GM18511 (cell line): ENCODE data around the gene LMNB1.
"Not testable (repeated sequence)": the region's sequence is repeated elsewhere in the genome, so short reads cannot be mapped to it uniquely, and the experiment has no call there.

Source experiments
- ATAC-seq: cut with Tn5 transposase; IDR thresholded peaks from one replicate; pipeline ENCODE4 v1.9.1; 2021; ENCODE audit warnings: mild to moderate bottlenecking, moderate library complexity; ENCODE audit not compliant: unreplicated experiment

The LMNB1 gene

DNA sequence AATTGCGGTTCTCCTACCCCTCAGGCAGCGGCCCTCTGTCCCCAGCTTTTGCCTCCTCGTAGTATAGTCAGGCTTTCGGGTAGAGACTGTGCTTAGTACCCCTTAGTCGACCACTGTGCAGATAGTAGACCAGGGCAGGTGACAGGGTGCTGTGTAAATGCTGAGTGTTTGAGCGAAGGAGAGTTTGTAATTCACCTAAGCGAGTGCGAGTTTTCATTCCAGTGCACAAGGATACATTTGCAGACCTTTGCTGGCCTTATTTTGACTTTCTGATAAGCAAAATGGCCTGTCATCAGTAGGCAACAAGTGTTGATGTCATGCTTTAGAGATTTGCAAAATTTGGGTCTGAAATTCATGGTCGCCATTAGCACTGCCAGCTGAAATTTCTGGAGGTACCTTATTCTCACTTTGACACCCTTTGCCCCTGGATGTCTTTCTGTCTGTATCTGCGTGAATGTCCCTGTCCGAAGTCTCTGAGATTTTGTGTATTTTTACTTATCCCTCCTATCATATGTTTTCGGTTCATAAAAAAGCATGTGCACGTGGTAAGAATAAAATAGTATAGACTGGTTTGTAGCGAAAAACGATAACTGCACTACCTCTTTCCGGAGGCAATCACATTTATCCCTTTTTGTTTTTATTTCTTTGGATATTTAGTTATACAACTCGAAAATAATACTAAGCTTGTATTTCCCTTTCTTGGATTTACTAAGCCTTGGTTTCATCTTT is 1.9 kb downstream of the LMNB1 start:
- ATAC-seq = peak; percentile 7

DNA sequence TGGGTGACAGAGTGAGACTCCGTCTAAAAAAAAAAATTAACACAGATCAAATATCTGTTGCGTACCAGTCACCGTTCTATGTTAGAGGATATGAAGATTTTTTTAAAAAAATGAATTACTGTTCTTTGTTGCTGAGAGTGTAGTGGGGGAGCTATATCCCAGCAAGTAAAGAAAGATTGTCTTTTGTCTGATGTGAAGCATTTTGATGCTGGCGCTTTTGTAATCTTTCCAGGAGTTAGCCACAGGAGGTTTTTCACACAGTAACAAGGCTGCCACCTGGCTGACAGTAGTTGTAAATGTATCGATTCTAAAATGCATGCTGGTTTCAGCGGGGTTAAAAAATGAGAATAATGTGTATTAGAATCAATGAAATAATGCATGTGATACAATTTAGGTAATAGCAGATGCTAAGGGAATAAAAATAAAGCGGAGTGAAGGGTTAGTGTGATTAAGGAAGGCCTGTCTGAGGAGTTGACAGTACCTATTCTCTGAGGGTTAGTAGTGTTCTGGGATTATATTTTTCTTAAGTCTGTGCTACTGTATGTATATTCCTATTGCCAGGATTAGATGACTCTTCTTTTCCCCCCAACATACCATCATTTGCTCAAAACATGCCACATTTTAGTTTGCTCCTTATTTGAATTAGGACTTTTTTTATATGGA is 3.4 kb downstream of the LMNB1 start:
- no peak for ATAC-seq

DNA sequence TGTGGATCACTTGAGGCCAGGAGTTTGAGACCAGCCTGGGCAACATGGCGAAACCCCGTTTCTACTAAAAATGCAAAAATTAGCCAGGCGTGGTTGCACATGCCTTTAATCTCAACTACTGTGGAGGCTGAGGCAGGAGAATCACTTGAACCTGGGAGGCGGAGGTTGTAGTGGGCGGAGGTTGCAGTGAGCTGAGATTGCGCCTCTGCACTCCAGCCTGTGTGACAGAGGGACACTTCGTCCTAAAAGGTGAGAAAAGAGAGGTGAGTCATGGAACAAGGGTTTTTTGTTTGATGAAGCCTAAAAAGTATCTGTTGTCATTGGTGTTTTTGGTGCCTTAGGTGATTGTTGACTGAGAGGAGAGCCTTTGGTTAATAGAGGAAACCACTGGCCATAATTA is 11.5 kb downstream of the LMNB1 start:
- ATAC-seq = peak; percentile 48

DNA sequence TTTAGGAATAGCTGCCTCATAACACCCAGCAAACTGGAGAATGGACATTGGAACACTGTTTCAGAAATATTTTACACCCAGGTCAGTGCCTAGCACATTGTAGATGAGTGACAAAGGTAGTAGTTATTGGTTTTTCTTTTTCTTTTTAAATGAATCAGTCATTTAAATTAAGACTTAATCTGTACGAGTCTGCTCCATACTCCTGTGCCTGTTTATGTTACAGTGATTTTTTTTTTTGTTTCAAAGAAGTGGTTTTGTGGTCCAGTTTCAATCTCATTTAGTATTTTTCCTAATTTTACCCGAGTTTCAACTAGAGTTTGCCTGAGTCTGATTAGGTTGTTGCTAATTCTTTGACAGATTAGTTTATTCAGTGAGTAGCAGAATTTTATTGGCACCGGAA is 16.2 kb downstream of the LMNB1 start:
- ATAC-seq = no peak

DNA sequence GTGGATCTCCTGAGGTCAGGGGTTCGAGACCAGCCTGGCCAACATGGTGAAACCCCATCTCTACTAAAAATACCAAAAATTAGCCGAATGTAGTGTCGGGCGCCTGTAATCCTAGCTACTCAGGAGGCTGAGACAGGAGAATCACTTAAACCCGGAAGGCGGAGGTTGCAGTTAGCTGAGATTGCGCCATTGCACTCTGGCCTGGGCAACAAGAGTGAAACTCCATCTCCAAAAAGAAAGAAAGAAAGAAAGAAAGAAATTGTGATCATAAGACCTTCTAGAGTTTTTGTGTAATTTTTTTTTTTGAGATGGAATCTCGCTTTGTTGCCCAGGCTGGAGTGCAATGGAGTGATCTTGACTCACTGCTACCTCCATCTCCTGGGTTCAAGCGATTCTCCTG is 16.7 kb downstream of the LMNB1 start:
- ATAC-seq = not testable (repeated sequence)

DNA sequence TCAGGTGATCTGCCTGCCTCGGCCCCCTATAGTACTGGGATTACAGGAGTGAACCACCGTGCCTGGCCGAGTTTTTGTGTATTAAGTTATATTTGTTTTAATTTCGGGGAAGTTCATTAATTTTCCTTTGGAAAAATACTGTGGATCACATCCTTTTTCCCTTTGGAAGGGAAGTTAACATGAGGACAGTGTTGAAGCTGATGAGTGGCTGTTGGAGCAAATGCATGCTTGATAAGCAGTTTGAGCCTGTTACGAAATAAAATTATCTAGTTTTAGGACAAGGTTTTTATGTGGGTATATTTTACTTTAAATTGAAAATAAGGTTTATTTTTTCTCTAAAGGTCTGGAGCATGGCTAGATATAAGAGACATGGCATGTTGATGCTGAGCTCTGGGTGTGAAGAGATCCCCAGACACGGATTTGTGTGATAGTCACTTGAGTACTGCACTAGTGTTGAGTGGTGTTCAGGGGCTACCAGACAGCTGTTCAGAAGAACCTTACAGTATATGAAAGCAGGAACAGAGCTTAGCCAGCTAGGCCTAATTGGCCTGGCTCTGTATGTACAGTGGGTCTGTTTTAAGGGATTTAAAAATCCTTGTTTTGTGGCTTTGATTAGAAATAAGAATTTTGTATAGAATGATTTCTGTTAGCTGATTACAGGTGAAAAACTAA is 17.4 kb downstream of the LMNB1 start:
- ATAC-seq = no peak

DNA sequence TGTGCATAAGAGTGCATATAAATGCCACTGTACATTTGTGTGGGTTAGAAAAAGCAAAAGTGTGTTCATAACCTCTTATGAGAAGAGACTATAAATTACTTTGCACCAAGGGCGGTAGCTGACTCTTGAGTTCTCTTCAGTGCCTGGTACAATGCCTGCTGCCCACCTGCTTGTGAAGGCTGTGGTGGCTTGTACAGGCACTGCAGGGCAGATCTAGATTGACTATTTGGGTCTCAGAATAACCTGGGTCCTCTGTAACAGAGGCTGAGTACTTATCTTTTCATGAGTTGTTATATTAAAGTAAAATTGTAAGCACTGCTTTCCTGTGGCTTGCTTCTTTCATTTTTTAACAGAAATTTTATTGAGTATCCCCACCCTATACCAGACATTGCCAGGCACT is 22.8 kb downstream of the LMNB1 start:
- ATAC-seq = no peak

DNA sequence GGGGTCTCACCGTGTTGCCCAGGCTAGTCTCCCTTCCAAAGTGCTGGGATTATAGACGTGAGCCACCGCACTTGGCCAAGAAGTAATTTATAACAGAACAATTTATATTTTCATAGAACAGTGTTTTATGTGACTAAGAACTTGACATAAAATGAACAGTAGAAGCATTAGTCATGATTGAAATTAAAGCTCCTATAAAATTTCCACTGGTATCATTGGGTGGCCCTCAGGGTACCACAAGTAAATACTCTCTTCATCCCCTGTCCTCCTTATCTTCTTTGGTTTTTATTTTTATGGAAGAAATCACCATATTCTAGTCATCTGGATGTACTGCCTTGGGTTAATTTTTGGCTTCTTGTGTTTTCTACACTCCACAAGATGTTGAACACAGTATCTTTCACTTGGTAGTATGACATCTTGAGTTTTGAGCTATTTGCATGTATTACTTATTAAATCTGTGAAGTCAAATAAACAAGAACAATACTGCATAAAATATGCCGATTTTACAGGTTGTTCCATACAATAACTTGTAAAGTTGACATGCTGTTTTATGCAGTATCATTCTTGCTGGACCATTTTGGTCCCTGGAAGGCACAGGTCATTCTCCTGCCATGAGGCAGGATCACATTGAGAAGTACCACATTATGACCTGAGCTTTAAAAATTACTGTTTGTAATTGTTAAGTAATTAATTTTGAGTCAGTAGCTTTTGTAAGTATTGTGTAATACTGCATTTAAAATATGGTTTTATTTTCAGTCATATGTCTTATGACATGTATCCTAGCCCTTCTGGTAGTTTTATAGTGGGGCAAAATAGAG is 24.4 kb downstream of the LMNB1 start:
- ATAC-seq = peak; percentile 14

DNA sequence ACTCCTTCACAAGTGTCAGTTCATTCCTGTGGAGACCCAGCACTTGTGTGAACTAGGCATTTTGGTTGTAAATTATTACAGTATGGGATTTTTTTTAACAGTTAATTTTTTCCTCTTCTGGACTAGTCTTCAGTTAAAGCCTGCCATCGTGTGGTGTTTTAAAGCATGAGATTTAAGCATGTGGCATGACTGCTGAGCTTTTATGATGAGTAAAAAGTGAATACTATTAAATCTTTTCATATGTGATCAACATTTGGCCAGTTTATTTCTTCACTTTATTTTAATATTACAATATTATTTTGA is 25.0 kb downstream of the LMNB1 start:
- peak; percentile 60 for ATAC-seq

DNA sequence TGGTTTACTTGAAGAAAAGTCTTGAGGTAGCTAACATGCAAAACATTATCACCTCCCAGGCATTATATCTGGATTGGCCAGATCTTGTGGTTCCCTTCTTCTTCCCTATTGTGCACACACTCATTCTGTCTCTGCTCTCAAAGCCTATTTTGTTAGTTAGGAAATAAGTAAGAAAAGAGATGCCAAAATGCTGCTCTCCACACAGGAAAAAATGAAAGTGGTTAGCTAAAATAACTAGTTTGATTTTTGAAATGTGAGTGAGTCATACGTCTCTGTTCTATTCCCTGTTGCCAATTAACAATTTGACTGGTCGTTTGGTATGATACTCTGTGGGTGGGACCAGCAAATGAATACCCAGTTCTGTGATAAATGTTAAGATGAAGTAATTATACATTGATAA is 28.1 kb downstream of the LMNB1 start:
- ATAC-seq = no peak

DNA sequence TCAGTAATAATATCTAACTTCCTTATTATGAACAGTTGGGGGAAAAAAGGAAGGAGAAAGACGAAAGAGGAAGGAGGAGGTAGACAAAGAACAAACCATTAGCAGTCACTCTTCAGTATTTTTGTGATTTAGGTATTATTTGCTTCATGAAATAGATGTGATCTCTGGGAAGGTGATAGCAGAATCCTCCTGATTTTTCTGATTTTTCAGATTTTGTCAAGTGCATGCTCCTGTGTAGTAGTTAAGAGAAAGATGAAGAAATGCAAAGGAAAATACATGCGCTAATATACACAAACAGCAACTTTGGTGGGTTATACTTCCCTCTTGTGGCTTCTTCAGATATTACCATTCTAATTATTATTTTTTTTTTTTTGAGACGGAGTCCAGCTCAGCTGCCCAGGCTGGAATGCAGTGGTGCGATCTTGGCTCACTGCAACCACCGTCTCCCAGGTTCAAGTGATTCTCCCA is 31.6 kb downstream of the LMNB1 start:
- ATAC-seq = no peak

DNA sequence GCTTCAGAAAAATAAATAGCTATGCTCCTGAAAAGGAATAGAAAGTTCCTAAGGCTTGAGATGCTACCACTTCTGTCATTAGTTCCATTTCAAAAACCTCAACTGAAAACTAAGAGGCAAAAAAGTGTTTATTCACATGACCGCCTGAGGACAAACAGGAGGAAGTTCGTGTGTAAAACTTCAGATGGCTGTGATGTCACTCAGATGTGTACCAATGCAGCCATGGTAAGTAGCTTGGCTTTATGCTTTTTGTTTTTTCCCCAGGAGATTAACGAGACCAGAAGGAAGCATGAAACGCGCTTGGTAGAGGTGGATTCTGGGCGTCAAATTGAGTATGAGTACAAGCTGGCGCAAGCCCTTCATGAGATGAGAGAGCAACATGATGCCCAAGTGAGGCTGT is 33.0 kb downstream of the LMNB1 start:
- no peak for ATAC-seq

DNA sequence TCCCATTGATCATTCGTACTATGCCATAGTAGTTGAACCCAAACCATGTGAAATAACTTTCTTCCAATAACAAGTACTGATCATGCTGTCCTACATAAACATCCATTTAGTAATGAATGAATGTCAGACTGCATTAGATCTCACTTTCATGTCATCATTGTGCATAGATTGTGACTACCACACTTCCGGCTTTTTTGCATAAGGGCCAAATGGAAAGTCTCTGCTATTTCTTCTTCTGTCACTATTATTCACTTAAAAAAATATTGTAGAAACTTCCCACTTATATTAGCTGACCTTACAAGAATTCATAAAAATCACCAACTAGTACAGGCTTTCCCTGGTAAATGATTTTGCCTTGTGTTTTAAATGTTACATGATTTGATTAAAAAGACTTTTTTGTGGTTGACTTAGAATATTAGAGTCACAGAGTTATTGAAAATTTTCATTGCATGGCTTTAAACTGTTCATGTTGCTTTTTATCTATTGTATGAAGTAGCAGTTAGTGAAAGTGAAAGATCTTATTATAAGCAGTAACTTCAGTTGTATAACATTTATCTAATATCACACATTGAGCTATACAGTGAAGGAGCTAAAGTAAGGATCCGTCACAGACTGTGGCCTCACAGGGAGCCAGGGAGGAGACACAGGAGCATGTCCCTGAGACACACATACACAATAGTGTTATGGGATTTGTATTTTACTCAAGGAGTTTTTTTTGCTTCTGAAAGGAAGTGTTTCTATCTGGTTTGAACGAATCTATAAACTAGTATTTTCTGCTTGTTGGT is 33.9 kb downstream of the LMNB1 start:
- no peak for ATAC-seq

DNA sequence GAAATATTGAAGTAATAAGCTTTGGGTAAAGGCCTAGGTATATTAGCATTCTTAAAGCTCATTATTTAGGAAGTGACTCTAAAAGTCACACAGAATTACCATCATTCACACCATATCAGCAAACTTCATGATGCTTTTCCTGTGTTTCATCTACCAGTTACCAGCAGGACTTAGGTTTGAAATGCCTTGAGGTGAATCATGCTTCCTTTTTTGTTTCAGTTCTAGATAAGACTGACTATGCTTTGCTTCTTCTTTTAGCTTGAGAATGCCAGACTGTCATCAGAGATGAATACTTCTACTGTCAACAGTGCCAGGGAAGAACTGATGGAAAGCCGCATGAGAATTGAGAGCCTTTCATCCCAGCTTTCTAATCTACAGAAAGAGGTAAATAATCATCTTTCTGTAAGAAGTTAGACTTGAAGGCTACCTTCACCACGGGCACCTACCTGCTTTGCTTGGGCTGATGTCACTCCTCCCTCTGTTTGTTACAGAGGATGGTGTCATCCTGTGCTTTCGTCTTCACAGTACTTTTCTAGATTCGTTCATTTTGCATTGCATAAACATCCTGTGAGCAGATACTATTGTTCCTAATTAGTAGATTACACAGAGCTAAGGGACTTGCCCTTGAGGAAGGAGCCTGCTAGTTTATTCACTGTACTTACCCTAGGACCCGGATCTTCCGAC is 34.7 kb downstream of the LMNB1 start:
- peak; percentile 40 for ATAC-seq

DNA sequence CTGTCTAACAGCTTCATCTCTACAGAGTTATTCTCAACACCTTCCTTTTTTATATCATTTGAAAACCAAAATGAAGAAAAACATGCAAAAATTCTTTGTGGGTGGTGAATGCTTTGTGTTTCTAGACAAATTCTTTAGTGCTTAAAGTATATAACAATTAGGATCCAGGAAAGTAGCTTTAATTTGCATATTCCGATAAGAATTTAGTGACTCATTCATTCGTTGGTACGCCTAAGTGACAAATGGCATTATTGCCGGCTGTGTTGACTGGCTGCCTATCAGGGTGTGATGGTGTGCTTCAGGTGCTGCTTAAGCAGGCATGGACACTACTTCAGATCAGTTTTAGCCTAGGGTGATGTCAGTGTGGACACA is 35.2 kb downstream of the LMNB1 start:
- no peak for ATAC-seq

DNA sequence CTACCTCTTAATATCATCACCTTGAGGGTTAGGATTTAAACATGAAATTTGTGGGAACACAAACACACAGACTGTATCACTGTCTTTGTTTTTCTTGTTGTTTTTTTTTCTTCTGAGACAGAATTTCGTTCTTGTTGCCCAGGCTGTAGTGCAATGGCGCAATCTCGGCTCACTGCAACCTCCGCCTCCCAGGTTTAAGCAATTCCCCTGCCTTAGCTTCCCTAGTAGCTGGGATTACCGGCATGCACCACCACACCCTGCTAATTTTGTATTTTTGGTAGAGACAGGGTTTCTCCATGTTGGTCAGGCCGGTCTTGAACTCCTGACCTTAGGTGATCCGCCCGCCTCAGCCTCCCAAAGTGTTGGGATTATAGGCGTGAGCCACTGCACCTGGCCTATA is 36.9 kb downstream of the LMNB1 start:
- ATAC-seq = not testable (repeated sequence)

DNA sequence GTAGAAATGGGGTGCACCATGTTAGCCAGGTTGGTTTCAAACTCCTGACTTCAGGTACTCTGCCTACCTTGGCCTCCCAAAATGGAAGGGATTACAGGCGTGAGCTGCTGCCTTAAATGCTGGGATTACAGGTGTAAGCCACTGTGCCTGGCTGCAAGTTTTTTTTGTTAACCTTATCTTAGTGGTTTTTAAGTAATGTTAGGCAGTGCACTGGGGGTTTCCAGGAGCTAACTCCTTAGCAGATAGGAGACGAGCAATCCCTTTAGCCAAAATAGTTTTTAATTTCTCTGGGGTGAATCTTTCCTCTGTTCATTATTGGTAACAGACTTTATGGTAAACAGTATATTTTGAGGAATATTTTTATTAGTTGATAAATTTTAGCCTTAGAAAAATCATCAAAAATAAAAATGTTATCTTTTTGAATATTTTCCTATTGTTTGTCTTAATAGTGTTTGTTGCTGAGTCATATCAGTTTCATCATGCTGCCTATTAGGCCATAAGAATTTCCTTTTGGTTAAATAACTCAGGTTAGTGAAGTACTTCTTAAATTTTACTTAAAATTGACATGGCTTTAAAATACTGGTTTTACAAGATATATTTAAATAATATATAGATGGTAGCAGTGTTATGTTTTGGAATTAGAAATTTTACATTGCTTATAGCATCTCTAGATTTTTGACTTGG is 37.9 kb downstream of the LMNB1 start:
- ATAC-seq = no peak

DNA sequence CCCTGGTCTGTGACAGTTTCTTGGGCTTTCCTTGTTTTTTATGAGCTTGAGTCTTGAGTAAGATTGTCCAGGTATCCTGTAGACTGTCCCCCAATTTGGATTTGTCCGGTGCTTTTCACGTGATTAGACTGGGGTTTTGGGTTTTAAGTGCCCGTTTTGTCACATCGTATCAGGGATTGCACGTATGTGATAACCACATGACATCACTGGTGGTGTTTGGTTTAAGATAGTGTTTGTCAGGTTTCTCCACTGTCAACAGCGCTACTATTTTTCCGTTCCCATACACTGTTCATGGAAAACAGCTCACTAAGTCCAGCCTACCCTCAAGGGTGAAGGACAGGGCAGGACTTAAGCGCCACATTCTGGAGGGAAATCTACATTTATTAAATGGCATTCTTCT is 39.7 kb downstream of the LMNB1 start:
- ATAC-seq = no peak

DNA sequence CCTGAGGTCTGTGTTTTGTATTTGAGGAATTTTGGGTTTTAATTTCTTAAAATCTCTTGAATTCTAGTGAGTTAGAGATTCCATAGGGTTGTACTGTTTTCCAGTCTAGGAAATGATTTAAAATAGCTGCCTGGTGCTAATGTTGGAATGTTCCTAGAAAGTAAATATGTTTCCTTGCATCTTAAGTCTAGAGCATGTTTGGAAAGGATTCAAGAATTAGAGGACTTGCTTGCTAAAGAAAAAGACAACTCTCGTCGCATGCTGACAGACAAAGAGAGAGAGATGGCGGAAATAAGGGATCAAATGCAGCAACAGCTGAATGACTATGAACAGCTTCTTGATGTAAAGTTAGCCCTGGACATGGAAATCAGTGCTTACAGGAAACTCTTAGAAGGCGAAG is 41.8 kb downstream of the LMNB1 start:
- no peak for ATAC-seq

DNA sequence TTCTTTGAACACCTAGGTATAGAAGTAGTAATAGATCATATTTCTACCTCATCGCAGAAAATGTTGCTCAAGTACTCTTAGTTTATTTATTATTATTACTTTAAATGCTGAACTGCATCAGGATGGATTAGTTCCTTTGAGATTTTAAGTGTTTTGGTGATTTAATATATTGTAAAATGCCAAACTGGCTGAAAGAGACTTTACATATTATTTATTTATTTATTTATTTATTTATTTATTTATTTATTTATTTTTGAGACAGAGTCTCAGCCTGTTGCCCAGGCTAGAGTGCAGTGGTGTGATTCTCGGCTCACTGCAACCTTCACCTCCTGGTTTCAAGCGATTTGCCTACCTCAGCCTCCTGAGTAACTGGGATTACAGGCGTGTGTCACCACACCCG is 42.3 kb downstream of the LMNB1 start:
- ATAC-seq = no peak
